H1 (cell line): ENCODE data around the gene VGLL2. TPM values are rescaled to one million over a fixed set of nuclear protein-coding genes. Genes with fewer than 3 reads are reported as not detected.

Experiments
- CTCF ChIA-PET: fragments of 300-600 bp; sonication (Branson Sonifier 250); formaldehyde crosslinking; loops from one replicate; lab custom pipeline; 2021; ENCODE audit not compliant: partially characterized antibody; lab: Charles Lee
- POLR2A ChIA-PET: fragments of 300-600 bp; sonication (Branson Sonifier 250); formaldehyde crosslinking; loops from one replicate; lab custom pipeline; 2021; ENCODE audit warnings: inconsistent platforms; ENCODE audit not compliant: partially characterized antibody; lab: Charles Lee
- DNase-seq, 2 experiments: peaks; one replicate each; pipeline versions ENCODE4 v3.0.0 to v3.0.0-alpha.2; 2010 to 2022; ENCODE audit warnings: low spot score in 2 of 2, low read depth in 1 of 2, mixed read lengths in 1 of 2
- FAIRE-seq: peaks from 2 replicates; lab custom pipeline; 2011; peaks lifted over from hg19 to GRCh38; lab: Jason Lieb, UNC
- H2AFZ ChIP-seq: 2 replicates; pipeline ENCODE4 v1.8.1; 2012; ENCODE audit warnings: low read length, inconsistent platforms
- H2AK5ac ChIP-seq: 2 replicates; pipeline ENCODE4 v1.6.1; 2013; ENCODE audit warnings: low read depth, low read length
- H2BK120ac ChIP-seq: replicated peaks from 2 replicates; pipeline ENCODE3; 2013; ENCODE audit warnings: low read depth, low read length, inconsistent platforms
- H2BK12ac ChIP-seq: 2 replicates; pipeline ENCODE4 v1.6.1; 2013; ENCODE audit warnings: low read depth, low read length
- H2BK15ac ChIP-seq: 2 replicates; pipeline ENCODE4 v1.6.1; 2013; ENCODE audit warnings: low read length
- H2BK20ac ChIP-seq: 2 replicates; pipeline ENCODE4 v1.6.1; 2013; ENCODE audit warnings: low read length
- H2BK5ac ChIP-seq: 2 replicates; pipeline ENCODE4 v1.6.1; 2013; ENCODE audit warnings: low read depth, low read length
- H3K14ac ChIP-seq: 2 replicates; pipeline ENCODE4 v1.6.1; 2013; ENCODE audit warnings: inconsistent platforms; ENCODE audit not compliant: insufficient read length
- H3K18ac ChIP-seq: 2 replicates; pipeline ENCODE4 v1.6.1; 2013; ENCODE audit warnings: low read length; ENCODE audit errors: extremely low read depth
- H3K23ac ChIP-seq: 2 replicates; pipeline ENCODE4 v1.6.1; 2013; ENCODE audit warnings: inconsistent platforms; ENCODE audit not compliant: insufficient read length
- H3K23me2 ChIP-seq: 2 replicates; pipeline ENCODE4 v1.6.1; 2013; ENCODE audit warnings: low read depth, low read length
- H3K27ac ChIP-seq: 2 replicates; pipeline ENCODE4 v1.6.1; 2011; ENCODE audit warnings: low read depth, low read length, inconsistent platforms
- H3K27me3 ChIP-seq, 4 experiments: replicated peaks in 1 of 4; 1 replicate in 1 of 4; 2 replicates in 3 of 4; pipeline versions ENCODE4 v1.6.1 to v1.8.1; 2011 to 2013; ENCODE audit warnings: low read length in 3 of 4, mild to moderate bottlenecking in 3 of 4, inconsistent platforms in 2 of 4, mixed read lengths in 2 of 4, moderate library complexity in 1 of 4; ENCODE audit not compliant: control insufficient read depth in 3 of 4, insufficient read depth in 3 of 4; ENCODE audit errors: extremely low read depth in 1 of 4
- H3K36me3 ChIP-seq, 4 experiments: 2 replicates each; pipeline versions ENCODE4 v1.6.1 to v1.8.1; 2011 to 2013; ENCODE audit warnings: mild to moderate bottlenecking in 4 of 4, low read length in 3 of 4, moderate library complexity in 2 of 4, control low read depth in 1 of 4, inconsistent platforms in 1 of 4; ENCODE audit not compliant: insufficient read depth in 4 of 4, control insufficient read depth in 2 of 4
- H3K4ac ChIP-seq: replicated peaks from 2 replicates; pipeline ENCODE3; 2013; ENCODE audit warnings: low read length, low read depth, mixed read lengths, inconsistent platforms; ENCODE audit not compliant: insufficient read length
- H3K4me1 ChIP-seq, 4 experiments: replicated peaks in 1 of 4; 1 replicate in 1 of 4; 2 replicates in 3 of 4; pipeline versions ENCODE4 v1.6.1 to v1.8.1; 2011 to 2013; ENCODE audit warnings: low read length in 3 of 4, inconsistent platforms in 2 of 4, mixed read lengths in 1 of 4; ENCODE audit not compliant: insufficient read depth in 4 of 4, control insufficient read depth in 3 of 4
- H3K4me2 ChIP-seq, 2 experiments: 2 replicates each; pipeline versions ENCODE4 v1.6.1 to v1.8.1; 2011 to 2013; ENCODE audit warnings: low read depth in 2 of 2, low read length in 2 of 2, control low read depth in 1 of 2, inconsistent platforms in 1 of 2, mild to moderate bottlenecking in 1 of 2; ENCODE audit not compliant: insufficient read depth in 1 of 2
- H3K4me3 ChIP-seq, 4 experiments: fragments of 200-600, 300-600 bp in 1 of 4; sonication (generic), shearing (Covaris generic), sonication (Bioruptor Twin) in 1 of 4; 2 replicates each; pipeline versions ENCODE4 v1.5.1 to v1.8.1; 2011 to 2016; ENCODE audit warnings: low read length in 4 of 4, low read depth in 3 of 4, control low read depth in 2 of 4, inconsistent platforms in 2 of 4, mild to moderate bottlenecking in 2 of 4, mixed read lengths in 1 of 4, moderate library complexity in 1 of 4; ENCODE audit not compliant: insufficient read depth in 2 of 4; ENCODE audit errors: extremely low read depth in 1 of 4
- H3K56ac ChIP-seq: replicated peaks from 2 replicates; pipeline ENCODE3; 2013; ENCODE audit warnings: low read depth, mild to moderate bottlenecking, mixed read lengths, low read length, inconsistent platforms; ENCODE audit not compliant: insufficient read length
- H3K79me1 ChIP-seq: 2 replicates; pipeline ENCODE4 v1.6.1; 2013; ENCODE audit warnings: low read depth, low read length, control low read depth
- H3K79me2 ChIP-seq, 2 experiments: 2 replicates each; pipeline versions ENCODE4 v1.6.1 to v1.8.1; 2012 to 2013; ENCODE audit warnings: low read length in 2 of 2, mild to moderate bottlenecking in 2 of 2, inconsistent platforms in 1 of 2; ENCODE audit not compliant: insufficient read depth in 2 of 2, control insufficient read depth in 1 of 2
- H3K9ac ChIP-seq, 4 experiments: replicated peaks in 1 of 4; 1 replicate in 1 of 4; 2 replicates in 3 of 4; pipeline versions ENCODE4 v1.6.1 to v1.8.1; 2011 to 2013; ENCODE audit warnings: low read depth in 3 of 4, low read length in 3 of 4, control low read depth in 2 of 4, mild to moderate bottlenecking in 2 of 4, moderate library complexity in 2 of 4, inconsistent platforms in 1 of 4; ENCODE audit errors: extremely low read depth in 1 of 4
- H3K9me3 ChIP-seq, 2 experiments: 2 replicates each; pipeline versions ENCODE4 v1.6.1 to v1.8.1; 2012 to 2013; ENCODE audit warnings: mild to moderate bottlenecking in 2 of 2, moderate library complexity in 2 of 2, control low read depth in 1 of 2, inconsistent platforms in 1 of 2, low read depth in 1 of 2, low read length in 1 of 2, mixed read lengths in 1 of 2; ENCODE audit not compliant: insufficient read depth in 2 of 2
- H4K20me1 ChIP-seq, 2 experiments: replicated peaks in 1 of 2; 2 replicates each; pipeline versions ENCODE3 to v1.8.1; 2011 to 2013; ENCODE audit warnings: inconsistent platforms in 2 of 2, low read length in 2 of 2, mild to moderate bottlenecking in 1 of 2; ENCODE audit not compliant: insufficient read depth in 2 of 2, control insufficient read depth in 1 of 2
- H4K5ac ChIP-seq: 2 replicates; pipeline ENCODE4 v1.6.1; 2013; ENCODE audit warnings: low read length, low read depth, mixed read lengths, inconsistent platforms; ENCODE audit not compliant: insufficient read length
- H4K8ac ChIP-seq: 2 replicates; pipeline ENCODE4 v1.8.0; 2013; ENCODE audit warnings: mild to moderate bottlenecking, moderate library complexity, low read length, inconsistent platforms; ENCODE audit not compliant: insufficient read depth; ENCODE audit errors: extremely low read depth
- H4K91ac ChIP-seq: replicated peaks from 2 replicates; pipeline ENCODE3; 2013; ENCODE audit warnings: low read length, mixed read lengths, inconsistent platforms; ENCODE audit not compliant: insufficient read length
- BACH1 ChIP-seq: IDR thresholded peaks from 2 replicates; pipeline ENCODE4 v1.6.1; 2012; ENCODE audit warnings: low read length, improper control_type of control experiment
- JUND ChIP-seq: IDR thresholded peaks from 2 replicates; pipeline ENCODE4 v1.6.1; 2011; ENCODE audit warnings: mild to moderate bottlenecking, improper control_type of control experiment, low read length
- MAFK ChIP-seq: IDR thresholded peaks from 2 replicates; pipeline ENCODE4 v1.6.1; 2012; ENCODE audit warnings: low read depth, mild to moderate bottlenecking, improper control_type of control experiment, low read length
- PHF8 ChIP-seq: fragments of 200-600 bp; sonication (generic); conservative IDR thresholded peaks from 2 replicates; pipeline ENCODE4 v1.7.1; 2012; ENCODE audit warnings: low read depth, mild to moderate bottlenecking, inconsistent platforms, low read length, moderate library complexity
- RFX5 ChIP-seq: IDR thresholded peaks from 2 replicates; pipeline ENCODE4 v1.6.1; 2011; ENCODE audit warnings: low read depth, low read length, improper control_type of control experiment, borderline replicate concordance
- TBP ChIP-seq: IDR thresholded peaks from 2 replicates; pipeline ENCODE4 v1.6.1; 2011; ENCODE audit warnings: low read depth, low read length, improper control_type of control experiment
- WGBS, 2 experiments: shearing (Covaris generic) in 1 of 2; methylation state at CpG; one replicate each; pipeline versions ENCODE4 v1.1.6 to v1.1.7; 2013 to 2015; ENCODE audit warnings: low lambda C conversion rate in 2 of 2, mixed read lengths in 2 of 2, inconsistent platforms in 1 of 2, low coverage in 1 of 2, missing lambda C conversion rate in 1 of 2; ENCODE audit not compliant: insufficient replicate concordance in 2 of 2, insufficient coverage in 1 of 2, insufficient read length in 1 of 2; ENCODE audit errors: extremely low coverage in 1 of 2, missing lambda C conversion rate in 1 of 2; 5-methylcytosine and 5-hydroxymethylcytosine counted together
- polyA plus RNA-seq, 7 experiments: library from polyadenylated mRNA; depleted of rRNA in 3 of 7; stranded (reverse) in 5 of 7; unstranded in 2 of 7; fragments of >200 nt in 5 of 7; fragments of 200-250 nt in 2 of 7; gene quantifications; 1 replicate in 5 of 7; 2 replicates in 1 of 7; 4 replicates in 1 of 7; pipeline versions ENCODE4 v1.2.1 to v1.2.3, GENCODE V29; 2011 to 2013; ENCODE audit warnings: missing spikeins in 2 of 7, mixed read lengths in 2 of 7
- total RNA-seq: library from RNA; stranded (reverse); fragmentation: NEBNext Ultra II Directional; extraction: Animal tissue kit (Norgen Biotek cat#: 25700); gene quantifications from 2 replicates; pipeline ENCODE4 v1.2.1, GENCODE V29; 2021
- TF ChIP-seq, protein P1 (sequence below), 3 experiments: IDR thresholded peaks; 1 replicate in 2 of 3; 2 replicates in 1 of 3; pipeline versions ENCODE4 v1.5.1 to v1.6.1; 2011; ENCODE audit warnings: low read length in 3 of 3, mild to moderate bottlenecking in 3 of 3, inconsistent platforms in 2 of 3, low read depth in 1 of 3, moderate library complexity in 1 of 3; ENCODE audit not compliant: insufficient read depth in 1 of 3; ENCODE audit errors: control extremely low read depth in 1 of 3

Gene VGLL2
- total and polyA plus RNA-seq, 2 of the 8 experiments (the other 6 are each of a cell fraction or from before 2014, with no cell fraction given), result not detected

GRCh38 chr6:117303323-117303722, 38.0 kb downstream of the VGLL2 start:
- ChIA-PET POLR2A (no interaction called here), CTCF (interaction anchor here (0.9 to 1.5 kb wide), 5 partner anchors 10 to 332 kb away, joined by 3 to 6 read pairs (median 3); no protein-coding TSS in a partner anchor)
- no peaks in the 10 kb centered on the region for H3K79me2 ChIP-seq
- no peak overlapping the region for H2BK5ac ChIP-seq
- H2AK5ac ChIP-seq, result no peak overlapping the region
- DNase-seq, result no peak
- H3K4me3 ChIP-seq, result no peak overlapping the region
- H3K56ac ChIP-seq, result no peak overlapping the region
- H2BK120ac ChIP-seq, result no peak overlapping the region
- H2BK15ac ChIP-seq, result no peak overlapping the region
- H4K5ac ChIP-seq, result no peak overlapping the region
- H4K8ac ChIP-seq, result no peak overlapping the region
- H3K23ac ChIP-seq, result no peak overlapping the region
- H3K79me1 ChIP-seq, result no peaks in the 10 kb centered on the region
- 68% methylated on average over 3 of the region's 3 CpGs; no CpG with 5 or more reads in 1 of the 2 experiments for WGBS, 2 experiments
- H3K9me3 ChIP-seq, result no peaks in the 10 kb centered on the region
- H2BK20ac ChIP-seq, result no peak overlapping the region
- no peaks in the 10 kb centered on the region for H3K23me2 ChIP-seq
- H3K4me2 ChIP-seq, result no peak overlapping the region
- TF ChIP-seq BACH1, result no peak
- TF ChIP-seq RFX5, result no peak
- no peak for TF ChIP-seq TBP
- TF ChIP-seq MAFK, result no peak
- no peak for TF ChIP-seq JUND
- TF ChIP-seq, protein P1, sequence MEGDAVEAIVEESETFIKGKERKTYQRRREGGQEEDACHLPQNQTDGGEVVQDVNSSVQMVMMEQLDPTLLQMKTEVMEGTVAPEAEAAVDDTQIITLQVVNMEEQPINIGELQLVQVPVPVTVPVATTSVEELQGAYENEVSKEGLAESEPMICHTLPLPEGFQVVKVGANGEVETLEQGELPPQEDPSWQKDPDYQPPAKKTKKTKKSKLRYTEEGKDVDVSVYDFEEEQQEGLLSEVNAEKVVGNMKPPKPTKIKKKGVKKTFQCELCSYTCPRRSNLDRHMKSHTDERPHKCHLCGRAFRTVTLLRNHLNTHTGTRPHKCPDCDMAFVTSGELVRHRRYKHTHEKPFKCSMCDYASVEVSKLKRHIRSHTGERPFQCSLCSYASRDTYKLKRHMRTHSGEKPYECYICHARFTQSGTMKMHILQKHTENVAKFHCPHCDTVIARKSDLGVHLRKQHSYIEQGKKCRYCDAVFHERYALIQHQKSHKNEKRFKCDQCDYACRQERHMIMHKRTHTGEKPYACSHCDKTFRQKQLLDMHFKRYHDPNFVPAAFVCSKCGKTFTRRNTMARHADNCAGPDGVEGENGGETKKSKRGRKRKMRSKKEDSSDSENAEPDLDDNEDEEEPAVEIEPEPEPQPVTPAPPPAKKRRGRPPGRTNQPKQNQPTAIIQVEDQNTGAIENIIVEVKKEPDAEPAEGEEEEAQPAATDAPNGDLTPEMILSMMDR (IDR thresholded peaks at IDR 0.05; ENCODE audit: control extremely low read depth in 1 of 3, insufficient read depth in 1 of 3, low read depth in 1 of 3, low read length in 3 of 3), result no peak
- TF ChIP-seq PHF8, result no peak
- TF ChIP-seq, all 59 proteins: peak for 0
- H3K27me3 ChIP-seq, result no peaks in the 10 kb centered on the region
- H2BK12ac ChIP-seq, result no peak overlapping the region
- no peak for FAIRE-seq
- no peak overlapping the region for H3K14ac ChIP-seq
- H3K4me1 ChIP-seq, result no peaks in the 10 kb centered on the region
- no peak overlapping the region for H4K91ac ChIP-seq
- no peaks in the 10 kb centered on the region for H3K36me3 ChIP-seq
- no peak overlapping the region for H3K18ac ChIP-seq
- no peak overlapping the region for H3K27ac ChIP-seq
- H3K9ac ChIP-seq, result no peak overlapping the region
- no peak overlapping the region for H2AFZ ChIP-seq
- no peaks in the 10 kb centered on the region for H4K20me1 ChIP-seq
- H3K4ac ChIP-seq, result no peak overlapping the region
